HG02610 (cell line): ENCODE results near the gene NEURL2.
"Not testable (repeated sequence)": the region's sequence is repeated elsewhere in the genome, so short reads cannot be mapped to it uniquely, and the experiment has no call there.

Source experiments
- ATAC-seq: cut with Tn5 transposase; IDR thresholded peaks from one replicate; pipeline ENCODE4 v1.9.1; 2021; ENCODE audit warnings: mild to moderate bottlenecking, moderate library complexity; ENCODE audit not compliant: unreplicated experiment

Gene NEURL2

GRCh38 chr20:45874576-45874975, 16.4 kb downstream of the NEURL2 start:
- ATAC-seq: no peak

- not testable (repeated sequence) for ATAC-seq
Measured at GRCh38 chr20:45874104-45874481, 16.9 kb downstream of the NEURL2 start.

GRCh38 chr20:45873409-45874103, 17.5 kb downstream of the NEURL2 start:
- ATAC-seq: no peak

GRCh38 chr20:45872626-45873025, 18.4 kb downstream of the NEURL2 start:
- no peak for ATAC-seq

GRCh38 chr20:45867819-45868176, 23.2 kb downstream of the NEURL2 start:
- ATAC-seq: no peak

GRCh38 chr20:45867136-45867818, 23.7 kb downstream of the NEURL2 start:
- no peak for ATAC-seq

- ATAC-seq: no peak
Measured at GRCh38 chr20:45866454-45866853, 24.6 kb downstream of the NEURL2 start.

GRCh38 chr20:45863543-45864470, 27.2 kb downstream of the NEURL2 start:
- ATAC-seq: no peak

- no peak for ATAC-seq
Measured at GRCh38 chr20:45861221-45862075, 29.6 kb downstream of the NEURL2 start.

- ATAC-seq: no peak
Measured at GRCh38 chr20:45860560-45861220, 30.3 kb downstream of the NEURL2 start.

- ATAC-seq: no peak
Measured at GRCh38 chr20:45859916-45860315, 31.1 kb downstream of the NEURL2 start.

- ATAC-seq: peak; percentile 24
Measured at GRCh38 chr20:45857882-45858216, 33.2 kb downstream of the NEURL2 start.

- peak; percentile 97 for ATAC-seq
Measured at GRCh38 chr20:45857114-45857881, 33.7 kb downstream of the NEURL2 start, which contains the start of the genes ACOT8 and ZSWIM3. TSS of gene ACOT8 (minus strand) at chr20:45857392. CDS start at chr20:45857315, 77 bp downstream. TSS of gene ZSWIM3 (plus strand) at chr20:45857614. CDS start at chr20:45857826, 212 bp downstream.

GRCh38 chr20:45853484-45853883, 37.5 kb downstream of the NEURL2 start:
- no peak for ATAC-seq

GRCh38 chr20:45852326-45852725, 38.7 kb downstream of the NEURL2 start:
- ATAC-seq: no peak

- no peak for ATAC-seq
Measured at GRCh38 chr20:45851501-45851900, 39.5 kb downstream of the NEURL2 start.

- ATAC-seq: no peak
Measured at GRCh38 chr20:45850926-45851325, 40.1 kb downstream of the NEURL2 start.

- ATAC-seq: no peak
Measured at GRCh38 chr20:45850238-45850637, 40.8 kb downstream of the NEURL2 start.

- ATAC-seq: no peak
Measured at GRCh38 chr20:45848969-45849582, 41.9 kb downstream of the NEURL2 start.
